ENCODE data around the gene COG1. TPM values are rescaled to one million over a fixed set of nuclear protein-coding genes. Genes with fewer than 3 reads are reported as not detected.

Gene COG1
- total RNA-seq, 2 donors from 2014 or later: 27.1 to 27.8 TPM

- Mint-ChIP-seq H3K27ac (peak overlapping the region; percentile 46), H3K4me1 (peaks cover 36% of the 10 kb centered on the region), H3K9me3 (no peaks in the 10 kb centered on the region), H3K27me3 (ENCODE audit: insufficient read depth) (no peaks in the 10 kb centered on the region), H3K4me3 (no peak overlapping the region), H3K36me3 (ENCODE audit: low read depth) (peaks cover 15% of the 10 kb centered on the region)
- H3K27me3 ChIP-seq (ENCODE audit: control insufficient read depth, insufficient read depth, low read length, poor library complexity, severe bottlenecking): no peaks in the 10 kb centered on the region
- peaks cover 11% of the 10 kb centered on the region for H3K4me1 ChIP-seq (ENCODE audit: control insufficient read depth, insufficient read depth, low read length)
- H3K36me3 ChIP-seq (ENCODE audit: control insufficient read depth, insufficient read depth, low read length): peaks cover 17% of the 10 kb centered on the region
- WGBS, 2 experiments (ENCODE audit: insufficient coverage in 1 of 2, insufficient read length in 1 of 2): 38 to 76% methylated on average over 1 to 3 of the region's 3 CpGs
- no peak for DNase-seq
- H3K27ac ChIP-seq (ENCODE audit: low read depth, low read length): no peak overlapping the region
- no peak overlapping the region for H3K9ac ChIP-seq (ENCODE audit: extremely low read depth, low read length, poor library complexity, severe bottlenecking)
- peak overlapping the region; percentile 57 for H3K4me3 ChIP-seq (ENCODE audit: low read length)
- TF ChIP-seq CTCF (conservative IDR thresholded peaks at IDR 0.05): no peak
- H3K9me3 ChIP-seq (ENCODE audit: control insufficient read depth, low read length): no peaks in the 10 kb centered on the region
Observed at GRCh38 chr17:73226556-73227172, 33.8 kb downstream of the COG1 start.

GRCh38 chr17:73227379-73227778, 34.5 kb downstream of the COG1 start:
- 85 to 95% methylated on average over 2 to 3 of the region's 3 CpGs for WGBS, 2 experiments (ENCODE audit: insufficient coverage in 1 of 2, insufficient read length in 1 of 2)
- TF ChIP-seq CTCF (conservative IDR thresholded peaks at IDR 0.05): no peak
- H3K27me3 Mint-ChIP-seq (ENCODE audit: insufficient read depth): no peaks in the 10 kb centered on the region
- no peak overlapping the region for H3K27ac Mint-ChIP-seq
- Histone ChIP-seq H3K27ac (ENCODE audit: low read depth, low read length) (no peak overlapping the region), H3K4me1 (ENCODE audit: control insufficient read depth, insufficient read depth, low read length) (peaks cover 11% of the 10 kb centered on the region), H3K4me3 (ENCODE audit: low read length) (peak overlapping the region; percentile 57), H3K9ac (ENCODE audit: extremely low read depth, low read length, poor library complexity, severe bottlenecking) (no peak overlapping the region), H3K27me3 (ENCODE audit: control insufficient read depth, insufficient read depth, low read length, poor library complexity, severe bottlenecking) (no peaks in the 10 kb centered on the region), H3K9me3 (ENCODE audit: control insufficient read depth, low read length) (no peaks in the 10 kb centered on the region), H3K36me3 (ENCODE audit: control insufficient read depth, insufficient read depth, low read length) (peaks cover 17% of the 10 kb centered on the region)
- H3K9me3 Mint-ChIP-seq: no peaks in the 10 kb centered on the region
- no peak for DNase-seq
- peaks cover 15% of the 10 kb centered on the region for H3K36me3 Mint-ChIP-seq (ENCODE audit: low read depth)
- no peak overlapping the region for H3K4me3 Mint-ChIP-seq
- H3K4me1 Mint-ChIP-seq: peaks cover 36% of the 10 kb centered on the region

GRCh38 chr17:73227944-73228343, 35.1 kb downstream of the COG1 start:
- peak overlapping the region; percentile 19 for H3K27ac ChIP-seq (ENCODE audit: low read depth, low read length)
- H3K4me3 Mint-ChIP-seq: no peak overlapping the region
- WGBS, 2 experiments (ENCODE audit: insufficient coverage in 1 of 2, insufficient read length in 1 of 2): 76 to 86% methylated on average over 6 of the region's 6 CpGs

More at GRCh38 chr17:73227944-73228343, 35.1 kb downstream of the COG1 start:
- Mint-ChIP-seq H3K27ac (peak overlapping the region; percentile 55), H3K36me3 (ENCODE audit: low read depth) (peaks cover 15% of the 10 kb centered on the region), H3K9me3 (no peaks in the 10 kb centered on the region), H3K27me3 (ENCODE audit: insufficient read depth) (no peaks in the 10 kb centered on the region), H3K4me1 (peaks cover 37% of the 10 kb centered on the region)
- Histone ChIP-seq H3K4me1 (ENCODE audit: control insufficient read depth, insufficient read depth, low read length) (peaks cover 11% of the 10 kb centered on the region), H3K4me3 (ENCODE audit: low read length) (peak overlapping the region; percentile 0), H3K27me3 (ENCODE audit: control insufficient read depth, insufficient read depth, low read length, poor library complexity, severe bottlenecking) (no peaks in the 10 kb centered on the region), H3K9ac (ENCODE audit: extremely low read depth, low read length, poor library complexity, severe bottlenecking) (no peak overlapping the region), H3K9me3 (ENCODE audit: control insufficient read depth, low read length) (no peaks in the 10 kb centered on the region), H3K36me3 (ENCODE audit: control insufficient read depth, insufficient read depth, low read length) (peaks cover 17% of the 10 kb centered on the region)
- DNase-seq: no peak
- no peak for TF ChIP-seq CTCF (conservative IDR thresholded peaks at IDR 0.05)
